Skin epidermis (tissue), 12 donors: ENCODE measurements around the gene MRPL24.

Source experiments
- H3K27ac ChIP-seq, 21 experiments: fragments of 200-600 bp; sonication (generic) in 11 of 21; one replicate each; pipeline ENCODE4 v1.5.0; 2020; ENCODE audit warnings: mild to moderate bottlenecking in 3 of 21, inconsistent platforms in 2 of 21, moderate library complexity in 2 of 21
- H3K4me3 ChIP-seq, 7 experiments: fragments of 200-600 bp; sonication (generic) in 2 of 7; one replicate each; pipeline ENCODE4 v1.5.0; 2020; ENCODE audit warnings: inconsistent platforms in 2 of 7, mild to moderate bottlenecking in 2 of 7, moderate library complexity in 1 of 7

The MRPL24 gene

GRCh38 chr1:156746406-156746727, 5.5 kb upstream of the MRPL24 start:
- peak overlapping the region; percentile 79 to 100 (median 99) for H3K27ac ChIP-seq
- H3K4me3 ChIP-seq = peak overlapping the region in 6 of 7 experiments; percentile 19 to 97 (median 79)

- Histone ChIP-seq H3K27ac (peak overlapping the region in 18 of 21 experiments; percentile 94 to 100 (median 99)), H3K4me3 (no peak overlapping the region)
These were observed 5.0 kb upstream of the MRPL24 start for GRCh38 chr1:156745881-156746280.

- H3K4me3 ChIP-seq = no peak overlapping the region
- peak overlapping the region in 16 of 21 experiments; percentile 9 to 100 (median 97) for H3K27ac ChIP-seq
These were observed 4.0 kb upstream of the MRPL24 start for GRCh38 chr1:156744786-156745419.

GRCh38 chr1:156744344-156744743, 3.5 kb upstream of the MRPL24 start:
- H3K27ac ChIP-seq = peak overlapping the region in 12 of 21 experiments; percentile 11 to 100 (median 61)

GRCh38 chr1:156743367-156744302, 2.7 kb upstream of the MRPL24 start:
- Histone ChIP-seq H3K27ac (peak overlapping the region in 10 of 21 experiments; percentile 11 to 100 (median 77)), H3K4me3 (no peak overlapping the region)

More at GRCh38 chr1:156744344-156744743, 3.5 kb upstream of the MRPL24 start:
- no peak overlapping the region for H3K4me3 ChIP-seq

GRCh38 chr1:156742801-156743200, 1.9 kb upstream of the MRPL24 start:
- Histone ChIP-seq H3K4me3 (no peak overlapping the region), H3K27ac (peak overlapping the region in 5 of 21 experiments; percentile 16 to 98 (median 80))

- Histone ChIP-seq H3K4me3 (no peak overlapping the region), H3K27ac (peak overlapping the region in 18 of 21 experiments; percentile 12 to 90 (median 85))
These were observed 1.1 kb upstream of the MRPL24 start for GRCh38 chr1:156742017-156742416.

GRCh38 chr1:156741481-156741983, 644 bp upstream of the MRPL24 start:
- Histone ChIP-seq H3K27ac (peak overlapping the region; percentile 25 to 90 (median 85)), H3K4me3 (peak overlapping the region in 3 of 7 experiments; percentile 8 to 77 (median 66))

GRCh38 chr1:156740237-156740740, 599 bp downstream of the MRPL24 start:
- Histone ChIP-seq H3K27ac (peak overlapping the region; percentile 24 to 91 (median 83)), H3K4me3 (peak overlapping the region; percentile 44 to 77 (median 62))

GRCh38 chr1:156738916-156739315, 2.0 kb downstream of the MRPL24 start:
- no peak overlapping the region for H3K4me3 ChIP-seq
- no peak overlapping the region for H3K27ac ChIP-seq

- Histone ChIP-seq H3K27ac (no peak overlapping the region), H3K4me3 (no peak overlapping the region)
These were observed 2.5 kb downstream of the MRPL24 start for GRCh38 chr1:156738407-156738806.

GRCh38 chr1:156733989-156734584, 6.8 kb downstream of the MRPL24 start:
- no peak overlapping the region for H3K27ac ChIP-seq
- H3K4me3 ChIP-seq = no peak overlapping the region

GRCh38 chr1:156728599-156729462, 12.1 kb downstream of the MRPL24 start, which contains the start of gene ISG20L2:
Gene ISG20L2 (minus strand): TSS chr1:156728766. CDS start chr1:156727652, 1,114 bp downstream.
- H3K4me3 ChIP-seq = peak within 1 kb of the TSS; percentile 68 to 89 (median 80)
- peak within 1 kb of the TSS; percentile 64 to 98 (median 96) for H3K27ac ChIP-seq

GRCh38 chr1:156727926-156728598, 12.8 kb downstream of the MRPL24 start, which contains the start of gene METTL25B:
Gene METTL25B (plus strand): TSS chr1:156728469. CDS start chr1:156729105, 636 bp downstream.
- H3K4me3 ChIP-seq = peak within 1 kb of the TSS; percentile 68 to 89 (median 80)

GRCh38 chr1:156727492-156727891, 13.4 kb downstream of the MRPL24 start:
- peak overlapping the region; percentile 68 to 89 (median 80) for H3K4me3 ChIP-seq
- H3K27ac ChIP-seq = peak overlapping the region in 18 of 21 experiments; percentile 93 to 98 (median 96)

More at GRCh38 chr1:156727926-156728598, 12.8 kb downstream of the MRPL24 start, which contains the start of gene METTL25B:
- H3K27ac ChIP-seq = peak within 1 kb of the TSS; percentile 64 to 98 (median 96)

GRCh38 chr1:156726549-156727226, 14.2 kb downstream of the MRPL24 start:
- Histone ChIP-seq H3K4me3 (peak overlapping the region; percentile 5 to 89 (median 70)), H3K27ac (peak overlapping the region in 7 of 21 experiments; percentile 12 to 96 (median 17))

GRCh38 chr1:156725683-156726280, 15.1 kb downstream of the MRPL24 start:
- peak overlapping the region; percentile 5 to 89 (median 68) for H3K4me3 ChIP-seq
- H3K27ac ChIP-seq = peak overlapping the region in 7 of 21 experiments; percentile 12 to 95 (median 28)
